K562 (cell line): ENCODE measurements around the gene P2RY11. TPM values are rescaled to one million over a fixed set of nuclear protein-coding genes. Genes with fewer than 3 reads are reported as not detected.

Experiments used
- ARHGAP35 ChIP-seq: fragments of 450-650 bp; IDR thresholded peaks from 2 replicates; pipeline ENCODE4 v1.6.1; 2018; ENCODE audit not compliant: partially characterized antibody
- EHMT2 ChIP-seq: fragments of 450-650 bp; IDR thresholded peaks from 2 replicates; pipeline ENCODE4 v1.6.1; 2018; ENCODE audit warnings: antibody characterized with exemption
- ZNF121 ChIP-seq: sonication (generic); formaldehyde crosslinking; conservative IDR thresholded peaks from 2 replicates; pipeline ENCODE4 v1.8.0; 2022; ENCODE audit warnings: missing genetic modification reagents
- polyA plus RNA-seq, 8 experiments: library from polyadenylated mRNA; depleted of rRNA in 4 of 8; stranded (reverse) in 5 of 8; unstranded in 3 of 8; fragments of >200 nt; fragmentation: Nextera tagmentation in 2 of 8; fragmentation: Illumina TruSeq in 1 of 8; extraction: Ambion mirVana in 2 of 8; extraction: Trizol in 1 of 8; gene quantifications; 2 replicates each; pipeline versions ENCODE4 v1.2.1 to v1.2.3, GENCODE V29; 2011 to 2014; ENCODE audit warnings: inconsistent platforms in 1 of 8, missing spikeins in 1 of 8
- total RNA-seq, 7 experiments: library from RNA; depleted of rRNA in 6 of 7; stranded (reverse); fragments of >200 nt in 6 of 7; fragmentation: Illumina TruSeq in 2 of 7; extraction: Trizol in 2 of 7; gene quantifications; 2 replicates each; pipeline versions ENCODE4 v1.2.1 to v1.2.3, GENCODE V29; 2011 to 2021; ENCODE audit warnings: low replicate concordance in 1 of 7
- TF ChIP-seq, protein P1 (sequence below), 2 experiments: fragments of 450-650 bp; formaldehyde crosslinking in 1 of 2; IDR thresholded peaks; 2 replicates each; pipeline versions ENCODE4 v1.4.0 to v1.6.1; 2014 to 2020; ENCODE audit warnings: mild to moderate bottlenecking in 2 of 2, borderline replicate concordance in 1 of 2, low read depth in 1 of 2

P2RY11 gene
- total and polyA plus RNA-seq, 9 of the 15 experiments (the other 6 are each of a cell fraction or from before 2014, with no cell fraction given): 0.03 to 10.1 (median 1.5) TPM

DNA sequence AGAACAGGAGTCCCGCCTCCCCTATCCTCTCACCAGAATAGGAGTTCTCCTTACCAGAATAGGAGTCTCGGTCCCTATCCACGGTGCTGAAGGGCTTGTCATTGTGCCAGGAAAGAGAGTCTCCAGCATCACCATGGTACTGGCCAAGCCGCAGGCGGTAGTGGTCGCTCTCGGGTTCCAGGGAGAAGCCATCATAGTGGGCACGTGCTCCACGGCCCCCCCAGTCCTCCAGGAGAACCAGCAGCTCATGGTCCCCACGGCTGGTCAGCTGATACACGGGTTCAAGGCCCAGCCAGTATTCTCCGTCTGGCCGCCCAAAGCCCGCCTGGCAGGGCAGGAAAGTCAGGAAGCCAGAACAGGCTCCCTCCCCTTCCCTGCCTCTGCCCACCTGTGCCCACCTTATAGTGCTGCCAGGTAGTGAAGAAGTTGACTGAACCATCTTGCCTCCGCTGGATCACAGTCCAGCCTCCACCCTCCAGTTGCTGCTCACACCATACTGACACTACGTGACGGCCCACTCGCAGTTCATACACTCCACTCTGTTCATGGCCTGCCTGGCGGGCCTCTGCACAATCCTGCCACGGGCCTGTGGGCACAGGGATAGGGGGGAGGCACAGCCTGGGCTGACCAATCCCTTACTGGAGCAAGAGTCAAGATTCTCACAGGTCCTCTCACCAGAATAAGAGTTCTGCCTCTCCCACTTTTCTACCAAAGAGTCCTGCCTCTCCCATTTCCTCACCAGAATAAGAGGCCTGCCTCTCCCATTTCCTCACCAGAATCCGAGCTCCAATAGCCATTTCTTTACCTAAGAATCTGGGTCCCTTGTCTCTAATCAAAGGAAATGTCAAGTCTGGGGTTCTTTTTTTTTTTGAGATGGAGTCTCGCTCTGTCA lies 18.0 kb upstream of the P2RY11 start (continued):
- TF ChIP-seq, protein P1, sequence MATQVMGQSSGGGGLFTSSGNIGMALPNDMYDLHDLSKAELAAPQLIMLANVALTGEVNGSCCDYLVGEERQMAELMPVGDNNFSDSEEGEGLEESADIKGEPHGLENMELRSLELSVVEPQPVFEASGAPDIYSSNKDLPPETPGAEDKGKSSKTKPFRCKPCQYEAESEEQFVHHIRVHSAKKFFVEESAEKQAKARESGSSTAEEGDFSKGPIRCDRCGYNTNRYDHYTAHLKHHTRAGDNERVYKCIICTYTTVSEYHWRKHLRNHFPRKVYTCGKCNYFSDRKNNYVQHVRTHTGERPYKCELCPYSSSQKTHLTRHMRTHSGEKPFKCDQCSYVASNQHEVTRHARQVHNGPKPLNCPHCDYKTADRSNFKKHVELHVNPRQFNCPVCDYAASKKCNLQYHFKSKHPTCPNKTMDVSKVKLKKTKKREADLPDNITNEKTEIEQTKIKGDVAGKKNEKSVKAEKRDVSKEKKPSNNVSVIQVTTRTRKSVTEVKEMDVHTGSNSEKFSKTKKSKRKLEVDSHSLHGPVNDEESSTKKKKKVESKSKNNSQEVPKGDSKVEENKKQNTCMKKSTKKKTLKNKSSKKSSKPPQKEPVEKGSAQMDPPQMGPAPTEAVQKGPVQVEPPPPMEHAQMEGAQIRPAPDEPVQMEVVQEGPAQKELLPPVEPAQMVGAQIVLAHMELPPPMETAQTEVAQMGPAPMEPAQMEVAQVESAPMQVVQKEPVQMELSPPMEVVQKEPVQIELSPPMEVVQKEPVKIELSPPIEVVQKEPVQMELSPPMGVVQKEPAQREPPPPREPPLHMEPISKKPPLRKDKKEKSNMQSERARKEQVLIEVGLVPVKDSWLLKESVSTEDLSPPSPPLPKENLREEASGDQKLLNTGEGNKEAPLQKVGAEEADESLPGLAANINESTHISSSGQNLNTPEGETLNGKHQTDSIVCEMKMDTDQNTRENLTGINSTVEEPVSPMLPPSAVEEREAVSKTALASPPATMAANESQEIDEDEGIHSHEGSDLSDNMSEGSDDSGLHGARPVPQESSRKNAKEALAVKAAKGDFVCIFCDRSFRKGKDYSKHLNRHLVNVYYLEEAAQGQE (IDR thresholded peaks at IDR 0.05; ENCODE audit: borderline replicate concordance): peak; percentile 97
- TF ChIP-seq, protein P1 (CRISPR knock-in tag; IDR thresholded peaks at IDR 0.05; ENCODE audit: low read depth): peak; percentile 84
- peak; percentile 23; the same call in 1 of the 2 replicates for TF ChIP-seq ZNF121 (CRISPR knock-in tag)
- peak; percentile 92 for TF ChIP-seq EHMT2
- no peak for TF ChIP-seq ARHGAP35
